ENCODE data around the gene ZNF750.

The ZNF750 gene

DNA sequence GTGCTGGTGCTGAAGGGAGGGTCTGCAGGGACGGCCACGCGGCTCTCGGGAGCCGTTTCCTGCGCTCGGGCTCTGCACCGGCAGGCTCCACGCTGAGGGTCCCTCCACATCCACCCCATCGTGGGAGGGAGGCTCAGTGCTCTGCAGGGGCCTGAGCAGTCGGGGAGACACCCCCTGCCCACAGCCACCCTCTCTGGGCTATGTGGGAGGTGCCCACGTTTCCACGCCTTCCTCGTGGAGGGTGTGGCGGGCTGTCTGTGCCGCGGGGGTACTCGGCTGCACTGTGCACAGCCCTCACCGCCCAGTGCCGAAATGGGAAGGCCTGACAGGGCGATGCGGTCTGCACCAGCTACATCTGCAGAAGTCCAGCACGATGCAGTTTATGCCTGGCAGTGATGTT is 25.5 kb upstream of the ZNF750 start:
- no peaks in the 10 kb centered on the region for H3K9me3 ChIP-seq (ENCODE audit: control insufficient read depth, insufficient read depth, low read length)
- H3F3A ChIP-seq (ENCODE audit: control insufficient read depth, insufficient read depth), result 0 out of 2 replicates have a peak, but pooled peaks cover 7% of the 10 kb centered on the region
- H3K9me2 ChIP-seq (replicated peaks; ENCODE audit: control insufficient read depth, low read length), result no peaks in the 10 kb centered on the region
- H4K20me1 ChIP-seq (ENCODE audit: control insufficient read depth, insufficient read depth, low read depth, low read length), result peaks cover 19% of the 10 kb centered on the region
- H3K79me2 ChIP-seq (ENCODE audit: control insufficient read depth, low read length), result peaks cover 52% of the 10 kb centered on the region
- peaks cover 12% of the 10 kb centered on the region for H3K36me3 ChIP-seq (ENCODE audit: control insufficient read depth, low read length)
- H3K27me3 ChIP-seq (ENCODE audit: control insufficient read depth, low read length), result no peaks in the 10 kb centered on the region
- H3K27ac ChIP-seq (ENCODE audit: low read depth, low read length), result no peak overlapping the region
- H3K4me3 ChIP-seq (ENCODE audit: low read length), result peak overlapping the region; percentile 48
- peaks cover 82% of the 10 kb centered on the region for H3K4me1 ChIP-seq (ENCODE audit: control insufficient read depth, low read length)
- H3K4me2 ChIP-seq (ENCODE audit: low read length), result peak overlapping the region; percentile 57
- no peak for TF ChIP-seq EZH2phosphoT487 (IDR thresholded peaks at IDR 0.05; ENCODE audit: borderline replicate concordance, low read length)
- no peak for TF ChIP-seq CTCF (IDR thresholded peaks at IDR 0.05; ENCODE audit: low read depth, low read length, poor library complexity, severe bottlenecking)

DNA sequence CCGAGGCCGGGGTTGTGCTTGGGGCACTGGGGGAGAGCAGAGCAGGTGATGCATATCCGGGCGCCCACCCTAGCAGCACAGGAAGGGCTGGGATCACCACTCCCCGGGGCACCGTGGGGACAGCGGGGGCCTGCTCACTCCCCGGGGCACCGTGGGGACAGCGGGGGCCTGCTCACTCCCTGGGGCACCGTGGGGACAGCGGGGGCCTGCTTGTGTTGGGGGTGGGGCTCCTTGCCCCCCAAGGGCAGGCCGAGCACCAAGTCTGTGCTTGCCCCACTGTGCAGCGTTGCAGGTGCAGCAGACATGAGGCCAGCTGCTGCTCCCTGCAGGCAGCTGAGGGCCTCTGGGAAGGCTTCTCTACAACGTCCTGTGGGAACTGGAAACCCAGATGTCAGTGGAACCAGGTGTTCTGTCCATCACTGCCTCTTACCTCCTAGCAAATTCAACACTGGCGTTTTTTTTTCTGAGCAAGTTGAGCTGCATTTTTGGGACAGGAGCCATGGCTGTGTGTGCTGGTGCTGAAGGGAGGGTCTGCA is 25.0 kb upstream of the ZNF750 start:
- Histone ChIP-seq H3F3A (ENCODE audit: control insufficient read depth, insufficient read depth) (0 out of 2 replicates have a peak, but pooled peaks cover 7% of the 10 kb centered on the region), H3K4me3 (ENCODE audit: low read length) (peak overlapping the region; percentile 48), H3K4me1 (ENCODE audit: control insufficient read depth, low read length) (peaks cover 82% of the 10 kb centered on the region), H3K79me2 (ENCODE audit: control insufficient read depth, low read length) (peaks cover 57% of the 10 kb centered on the region), H3K9me3 (ENCODE audit: control insufficient read depth, insufficient read depth, low read length) (no peaks in the 10 kb centered on the region), H3K9me2 (replicated peaks; ENCODE audit: control insufficient read depth, low read length) (no peaks in the 10 kb centered on the region), H3K36me3 (ENCODE audit: control insufficient read depth, low read length) (peaks cover 7% of the 10 kb centered on the region), H3K27me3 (ENCODE audit: control insufficient read depth, low read length) (no peaks in the 10 kb centered on the region), H3K27ac (ENCODE audit: low read depth, low read length) (peak overlapping the region; percentile 37), H4K20me1 (ENCODE audit: control insufficient read depth, insufficient read depth, low read depth, low read length) (peaks cover 19% of the 10 kb centered on the region), H3K4me2 (ENCODE audit: low read length) (peak overlapping the region; percentile 57)
- TF ChIP-seq CTCF (IDR thresholded peaks at IDR 0.05; ENCODE audit: low read depth, low read length, poor library complexity, severe bottlenecking) (peak; percentile 8), EZH2phosphoT487 (IDR thresholded peaks at IDR 0.05; ENCODE audit: borderline replicate concordance, low read length) (no peak)

- Histone ChIP-seq H3K9me3 (ENCODE audit: control insufficient read depth, insufficient read depth, low read length) (no peaks in the 10 kb centered on the region), H3K9me2 (replicated peaks; ENCODE audit: control insufficient read depth, low read length) (no peaks in the 10 kb centered on the region), H3F3A (ENCODE audit: control insufficient read depth, insufficient read depth) (0 out of 2 replicates have a peak, but pooled peaks cover 7% of the 10 kb centered on the region), H3K27ac (ENCODE audit: low read depth, low read length) (peak overlapping the region; percentile 37), H3K79me2 (ENCODE audit: control insufficient read depth, low read length) (peaks cover 55% of the 10 kb centered on the region), H3K4me3 (ENCODE audit: low read length) (peak overlapping the region; percentile 48), H3K36me3 (ENCODE audit: control insufficient read depth, low read length) (0 out of 2 replicates have a peak, but pooled peaks cover 5% of the 10 kb centered on the region), H3K4me2 (ENCODE audit: low read length) (peak overlapping the region; percentile 57), H4K20me1 (ENCODE audit: control insufficient read depth, insufficient read depth, low read depth, low read length) (peaks cover 19% of the 10 kb centered on the region), H3K27me3 (ENCODE audit: control insufficient read depth, low read length) (no peaks in the 10 kb centered on the region), H3K4me1 (ENCODE audit: control insufficient read depth, low read length) (peaks cover 82% of the 10 kb centered on the region)
- TF ChIP-seq EZH2phosphoT487 (IDR thresholded peaks at IDR 0.05; ENCODE audit: borderline replicate concordance, low read length) (no peak), CTCF (IDR thresholded peaks at IDR 0.05; ENCODE audit: low read depth, low read length, poor library complexity, severe bottlenecking) (no peak)
Measured at GRCh38 chr17:82863941-82864712, 24.3 kb upstream of the ZNF750 start.

Measured in DOHH2 (cell line).